ENCODE measurements around the gene PTPN2.

DNA sequence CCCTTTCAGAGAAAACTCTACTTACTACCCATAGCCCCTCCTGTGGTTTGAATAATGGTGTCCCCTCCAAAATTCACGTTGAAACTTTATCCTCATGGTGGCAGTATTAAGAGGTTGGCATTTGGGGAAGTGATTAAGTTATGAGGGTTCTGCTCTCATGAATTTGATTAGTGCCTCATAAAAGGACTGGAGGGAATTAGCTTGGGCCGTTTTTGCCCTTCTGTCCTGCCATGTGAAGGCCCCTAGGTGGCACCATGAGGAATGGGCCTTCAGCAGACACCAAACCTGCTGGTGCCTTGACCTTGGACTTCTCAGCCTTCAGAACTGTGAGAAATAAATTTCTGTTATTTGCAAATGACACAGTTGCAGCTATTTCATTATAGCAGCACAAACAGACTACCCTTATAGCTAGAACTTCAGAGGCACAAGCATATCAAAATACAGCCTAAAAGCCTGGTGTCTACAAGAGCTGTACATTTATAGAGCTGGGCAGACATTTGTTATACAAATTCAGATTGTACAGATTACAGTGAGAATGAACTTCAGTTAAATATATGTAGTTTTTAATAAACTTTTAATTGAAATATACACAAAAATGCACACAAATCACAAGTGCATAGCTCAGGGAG, 2.6 kb upstream of the PTPN2 start:
- TF ChIP-seq CTCF (IDR thresholded peaks at IDR 0.05; ENCODE audit: low read depth, low read length) (peak; percentile 49), EZH2phosphoT487 (IDR thresholded peaks at IDR 0.05; ENCODE audit: low read depth) (no peak)
